Activated B cell treated with CpG ODN at 0.5 μM for 24 hours (primary cell): ENCODE results near the gene RILP. TPM values are rescaled to one million over a fixed set of nuclear protein-coding genes. Genes with fewer than 3 reads are reported as not detected.

Experiments
- ATAC-seq: fragments of 200-7000 bp; cut with Tn5 transposase; one replicate; pipeline ENCODE4 v1.10.0; 2021; ENCODE audit warnings: low read depth, mild to moderate bottlenecking, moderate library complexity
- CTCF ChIA-PET: fragments of 350-600 bp; sonication (Branson Sonifier 250); formaldehyde crosslinking; loops from one replicate; lab custom pipeline; 2021; ENCODE audit warnings: antibody characterized with exemption; lab: Charles Lee
- POLR2A ChIA-PET: fragments of 350-600 bp; sonication (Branson Sonifier 250); formaldehyde crosslinking; loops from one replicate; lab custom pipeline; 2021; ENCODE audit warnings: antibody characterized with exemption; lab: Charles Lee
- DNase-seq: peaks from one replicate; pipeline ENCODE4 v3.0.0; 2022
- H3K27ac Mint-ChIP-seq: one replicate; pipeline ENCODE4 v1.8.0; 2020; ENCODE audit warnings: mixed read lengths
- H3K27me3 Mint-ChIP-seq: one replicate; pipeline ENCODE4 v1.8.0; 2021; ENCODE audit warnings: mixed read lengths
- H3K36me3 Mint-ChIP-seq: one replicate; pipeline ENCODE4 v1.8.0; 2021; ENCODE audit warnings: low read depth, mixed read lengths
- H3K4me1 Mint-ChIP-seq: one replicate; pipeline ENCODE4 v1.8.0; 2021; ENCODE audit warnings: mixed read lengths
- H3K4me3 Mint-ChIP-seq: one replicate; pipeline ENCODE4 v1.8.0; 2020; ENCODE audit warnings: mild to moderate bottlenecking, mixed read lengths
- H3K9me3 Mint-ChIP-seq: one replicate; pipeline ENCODE4 v1.8.0; 2020; ENCODE audit warnings: mixed read lengths
- intact Hi-C: fragments of 100-400 bp; cut with micrococcal nuclease; formaldehyde crosslinking; loops from one replicate; pipeline ENCODE4 v1.15.1; 2024
- total RNA-seq: library from RNA; stranded (reverse); gene quantifications from 2 replicates; pipeline ENCODE4 v1.2.3, GENCODE V29; 2022
- TF ChIP-seq, protein P1 (sequence below): fragments of 200-600 bp; IDR thresholded peaks from one replicate; pipeline ENCODE4 v1.8.0; 2022; ENCODE audit warnings: antibody characterized with exemption, mild to moderate bottlenecking

RILP gene
- total RNA-seq, 1 donor from 2014 or later: 9.8 TPM

DNA sequence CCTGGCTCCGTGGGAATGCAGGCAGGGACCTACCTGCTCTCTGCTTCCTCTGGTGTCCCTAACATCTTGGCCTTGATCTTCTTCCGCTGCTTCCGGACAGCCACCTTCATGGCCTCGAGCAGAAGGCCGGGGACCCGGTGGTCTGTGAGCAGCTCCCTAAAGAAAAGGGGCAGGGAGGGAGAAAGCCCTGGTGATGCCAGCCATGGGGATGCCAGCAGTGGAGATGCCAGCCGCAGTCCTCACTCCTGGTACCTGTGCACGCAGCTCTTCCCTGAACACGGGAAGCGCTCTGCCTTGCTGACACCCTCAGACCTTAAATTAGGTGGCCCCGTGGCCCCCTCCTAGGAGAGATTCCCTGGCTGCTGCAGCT is 1.9 kb downstream of the RILP start:
- Mint-ChIP-seq H3K36me3 (peaks cover 22% of the 10 kb centered on the region), H3K4me3 (peak overlapping the region; percentile 69), H3K9me3 (no peaks in the 10 kb centered on the region), H3K27ac (no peak overlapping the region), H3K27me3 (no peaks in the 10 kb centered on the region), H3K4me1 (peaks cover 45% of the 10 kb centered on the region)
- intact Hi-C loops: loop anchor here (1.0 to 10.0 kb wide), 4 partner anchors 37 to 387 kb away; partner anchors contain the start of genes DPH1, INPP5K and PRPF8
- POLR2A ChIA-PET: interaction anchor here (0.6 to 5.3 kb wide), 13 partner anchors 11 to 248 kb away, joined by 3 to 47 read pairs (median 8); partner anchors contain the start of genes INPP5K, PITPNA and SLC43A2
- TF ChIP-seq, protein P1, sequence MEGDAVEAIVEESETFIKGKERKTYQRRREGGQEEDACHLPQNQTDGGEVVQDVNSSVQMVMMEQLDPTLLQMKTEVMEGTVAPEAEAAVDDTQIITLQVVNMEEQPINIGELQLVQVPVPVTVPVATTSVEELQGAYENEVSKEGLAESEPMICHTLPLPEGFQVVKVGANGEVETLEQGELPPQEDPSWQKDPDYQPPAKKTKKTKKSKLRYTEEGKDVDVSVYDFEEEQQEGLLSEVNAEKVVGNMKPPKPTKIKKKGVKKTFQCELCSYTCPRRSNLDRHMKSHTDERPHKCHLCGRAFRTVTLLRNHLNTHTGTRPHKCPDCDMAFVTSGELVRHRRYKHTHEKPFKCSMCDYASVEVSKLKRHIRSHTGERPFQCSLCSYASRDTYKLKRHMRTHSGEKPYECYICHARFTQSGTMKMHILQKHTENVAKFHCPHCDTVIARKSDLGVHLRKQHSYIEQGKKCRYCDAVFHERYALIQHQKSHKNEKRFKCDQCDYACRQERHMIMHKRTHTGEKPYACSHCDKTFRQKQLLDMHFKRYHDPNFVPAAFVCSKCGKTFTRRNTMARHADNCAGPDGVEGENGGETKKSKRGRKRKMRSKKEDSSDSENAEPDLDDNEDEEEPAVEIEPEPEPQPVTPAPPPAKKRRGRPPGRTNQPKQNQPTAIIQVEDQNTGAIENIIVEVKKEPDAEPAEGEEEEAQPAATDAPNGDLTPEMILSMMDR: no peak
- CTCF ChIA-PET: interaction anchor here (1.1 to 7.1 kb wide), 6 partner anchors 17 to 192 kb away, joined by 3 to 82 read pairs (median 8); partner anchors contain the start of genes CRK and SLC43A2
- no peak for DNase-seq
- ATAC-seq: no peak

DNA sequence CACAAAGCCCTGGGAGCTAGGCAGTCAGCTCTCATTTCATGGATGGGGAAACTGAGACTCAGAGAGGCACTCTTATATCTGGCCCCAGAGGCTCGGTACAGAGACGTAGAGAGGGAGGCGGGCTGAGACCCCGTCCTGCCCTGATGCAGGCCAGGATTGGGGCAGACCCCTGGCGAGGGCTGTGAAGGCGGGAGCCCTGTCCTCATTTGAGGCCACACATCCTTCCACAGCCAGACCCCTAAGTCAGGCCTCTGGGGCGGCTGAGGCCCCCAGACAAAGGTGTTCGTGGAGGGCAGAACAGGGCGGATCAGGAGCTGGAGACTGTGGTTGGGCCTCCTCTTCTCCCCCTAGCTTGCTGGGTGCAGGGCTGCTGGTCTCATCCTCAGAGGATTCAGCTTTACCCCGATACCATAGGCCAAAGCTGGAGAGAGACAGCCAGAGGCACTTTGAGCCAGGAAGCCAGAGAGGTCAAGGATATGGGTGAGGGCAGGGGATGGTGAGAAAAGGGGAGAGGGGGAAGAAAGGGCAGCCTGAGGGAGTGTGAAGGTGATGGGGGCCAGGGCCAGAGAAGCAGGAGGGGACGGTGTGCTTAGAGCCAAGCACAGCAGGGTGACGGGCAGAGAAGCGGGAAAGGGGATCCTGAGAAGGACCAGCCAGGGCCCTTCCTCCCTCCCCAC is 3.3 kb downstream of the RILP start:
- intact Hi-C loops: loop anchor here (10.0 kb wide), 1 partner anchor 388 kb away; the partner anchor contains the start of gene DPH1
- no peaks in the 10 kb centered on the region for H3K9me3 Mint-ChIP-seq
- CTCF ChIA-PET: interaction anchor here (0.6 to 7.1 kb wide), 3 partner anchors 9 to 73 kb away, joined by 3 to 82 read pairs (median 49); partner anchors contain the start of gene SLC43A2
- DNase-seq (no peak), ATAC-seq (no peak)
- H3K4me1 Mint-ChIP-seq: peaks cover 45% of the 10 kb centered on the region
- peaks cover 9% of the 10 kb centered on the region for H3K36me3 Mint-ChIP-seq
- H3K4me3 Mint-ChIP-seq: peak overlapping the region; percentile 85
- H3K27ac Mint-ChIP-seq: peak overlapping the region; percentile 30
- no peaks in the 10 kb centered on the region for H3K27me3 Mint-ChIP-seq
- TF ChIP-seq, protein P1: no peak
- POLR2A ChIA-PET: interaction anchor here (0.6 to 5.3 kb wide), 6 partner anchors 9 to 72 kb away, joined by 3 to 47 read pairs (median 4); partner anchors contain the start of gene SLC43A2

DNA sequence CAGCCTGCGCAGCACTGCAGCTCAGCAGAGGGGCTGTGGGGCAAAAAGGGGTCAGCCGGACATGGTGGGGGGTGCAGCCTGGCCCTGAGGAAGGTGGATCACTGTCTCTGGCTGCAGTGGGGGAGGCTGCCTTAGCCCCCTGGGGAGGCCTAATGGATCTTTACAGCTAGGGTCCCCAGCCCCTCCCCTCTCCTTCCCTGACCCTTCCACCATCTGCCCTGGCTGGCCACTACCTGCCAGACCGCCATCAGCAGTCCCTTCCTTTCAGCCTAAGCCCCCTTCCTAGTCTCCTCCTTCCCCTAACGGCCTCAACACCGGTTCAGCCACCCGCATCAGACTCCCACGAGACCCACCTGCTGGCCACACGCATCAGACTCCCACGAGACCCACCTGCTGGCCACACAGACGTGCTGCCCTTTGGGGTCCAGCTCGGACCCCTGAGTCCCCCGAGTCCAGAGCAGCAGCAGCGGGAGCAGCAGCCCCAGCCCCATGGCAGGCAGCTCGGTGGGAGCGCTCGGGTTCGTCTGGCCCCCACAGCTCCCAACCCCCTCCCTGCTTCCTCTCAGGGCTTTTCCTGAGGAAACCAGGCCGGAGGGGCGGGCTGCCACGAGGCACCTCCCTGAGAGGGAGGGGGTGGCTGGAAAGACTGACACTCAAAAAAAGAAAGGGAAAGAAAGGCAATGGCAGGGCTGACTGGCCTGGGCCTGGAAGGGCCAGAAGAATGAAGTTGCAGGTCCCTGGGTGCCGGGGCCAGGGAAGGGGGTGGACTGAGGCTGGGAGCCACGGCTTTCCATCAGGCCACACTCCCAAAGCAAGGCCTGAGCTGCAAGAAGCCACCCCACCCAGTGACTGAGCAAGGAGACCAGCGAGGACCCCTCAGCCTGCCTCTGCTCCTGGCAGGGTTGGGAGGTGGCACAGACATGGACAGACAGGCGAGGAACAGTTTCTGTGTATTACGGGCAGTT is 4.2 kb downstream of the RILP start, which contains the start of gene SCARF1:
Gene SCARF1, minus strand, starts transcription at position 526 of the 965 bp plus-strand sequence. Its CDS starts 35 bp downstream, at position 491.
- Mint-ChIP-seq H3K4me1 (peaks cover 45% of the 10 kb centered on the region), H3K4me3 (peak within 1 kb of the TSS; percentile 85), H3K27ac (peak within 1 kb of the TSS; percentile 84), H3K36me3 (peaks cover under 1% of the 10 kb centered on the region), H3K9me3 (no peaks in the 10 kb centered on the region), H3K27me3 (no peaks in the 10 kb centered on the region)
- CTCF ChIA-PET: interaction anchor here (0.5 to 7.1 kb wide), 6 partner anchors 9 to 109 kb away, joined by 3 to 82 read pairs (median 4); partner anchors contain the start of gene SLC43A2
- TF ChIP-seq, protein P1: no peak
- intact Hi-C loops: loop anchor here (10.0 kb wide), 1 partner anchor 389 kb away; the partner anchor contains the start of gene DPH1
- DNase-seq (no peak), ATAC-seq (no peak)
- POLR2A ChIA-PET: interaction anchor here (0.6 to 5.3 kb wide), 17 partner anchors 11 to 923 kb away, joined by 3 to 47 read pairs (median 4); partner anchors contain the start of gene SLC43A2

DNA sequence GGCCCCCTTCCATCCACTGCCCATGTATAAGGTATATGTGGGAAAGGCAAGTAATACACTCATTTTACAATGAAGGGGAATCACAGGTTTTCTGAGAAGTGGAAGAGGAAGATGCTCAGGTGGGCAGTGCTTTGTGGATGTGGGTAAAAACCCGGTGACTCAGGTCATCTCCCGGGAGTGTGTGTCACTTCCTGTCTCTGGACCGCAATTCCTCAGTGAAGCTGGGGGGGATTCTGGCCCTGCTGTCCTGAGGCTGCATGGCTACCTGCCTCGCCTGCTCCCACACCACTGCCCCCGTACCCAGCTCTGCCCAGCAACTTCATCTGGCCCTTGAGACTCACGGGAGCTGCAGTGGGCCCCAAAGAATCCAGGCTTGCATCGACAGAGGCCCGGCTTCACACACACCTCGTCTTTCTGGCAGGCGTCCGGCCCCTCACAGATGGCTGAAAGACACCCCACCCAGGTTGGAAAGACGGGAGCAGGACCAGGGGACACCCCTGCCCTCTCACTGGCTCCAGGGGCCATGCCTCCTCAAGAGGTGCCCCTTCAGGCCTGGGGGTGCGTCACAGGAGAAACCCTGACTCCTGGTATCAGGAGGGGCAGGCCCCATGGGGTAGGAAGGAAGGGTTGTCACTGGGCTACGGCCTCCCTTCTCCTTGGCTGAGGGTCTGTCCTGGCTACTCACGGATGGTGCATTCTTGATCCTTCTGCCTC is 5.0 kb downstream of the RILP start:
- ChIA-PET CTCF (interaction anchor here (0.5 to 7.1 kb wide), 5 partner anchors 14 to 108 kb away, joined by 3 to 82 read pairs (median 5); partner anchors contain the start of gene SLC43A2), POLR2A (interaction anchor here (0.6 to 3.0 kb wide), 11 partner anchors 12 to 922 kb away, joined by 3 to 45 read pairs (median 5); partner anchors contain the start of gene SLC43A2)
- Mint-ChIP-seq H3K4me1 (peaks cover 41% of the 10 kb centered on the region), H3K9me3 (no peaks in the 10 kb centered on the region), H3K4me3 (peak overlapping the region; percentile 85), H3K27me3 (no peaks in the 10 kb centered on the region), H3K27ac (peak overlapping the region; percentile 84), H3K36me3 (no peaks in the 10 kb centered on the region)
- ATAC-seq (peak; percentile 29), DNase-seq (peak; percentile 62)
- TF ChIP-seq, protein P1: no peak
- intact Hi-C loops: loop anchor here (1.0 to 10.0 kb wide), 4 partner anchors 15 to 390 kb away; partner anchors contain the start of gene DPH1
